ENCODE measurements around the gene NBPF3. TPM values are rescaled to one million over a fixed set of nuclear protein-coding genes. Genes with fewer than 3 reads are reported as not detected.

NBPF3 gene
- total RNA-seq, 1 donor: 24.6 TPM

DNA sequence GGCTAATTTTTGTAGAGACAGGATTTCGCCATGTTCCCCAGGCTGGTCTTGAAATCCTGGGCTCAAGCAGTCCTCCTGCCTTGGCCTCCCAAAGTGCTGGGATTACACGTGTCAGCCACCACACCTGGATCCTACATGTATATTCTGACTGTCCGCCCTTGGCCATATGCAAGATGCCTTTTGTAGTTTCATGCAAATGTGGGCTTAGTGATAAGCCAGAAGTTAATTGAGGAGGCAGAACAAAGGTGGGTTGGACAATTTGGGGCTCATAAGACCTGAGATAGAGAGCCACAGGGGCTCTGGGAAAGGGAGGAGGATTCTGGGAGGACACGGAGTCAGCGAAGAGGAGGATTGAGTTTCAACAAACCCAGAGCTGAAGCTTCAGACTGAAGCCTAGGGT is 94.2 kb downstream of the NBPF3 start:
- H3K4me2 ChIP-seq (ENCODE audit: insufficient read depth, low read length): no peak overlapping the region
- no peaks in the 10 kb centered on the region for H3K9me3 ChIP-seq (ENCODE audit: low read depth, low read length)
- H3K4me3 ChIP-seq (ENCODE audit: insufficient read depth, low read length): no peak overlapping the region
- H4K20me1 ChIP-seq (ENCODE audit: insufficient read depth, low read length): peaks cover 7% of the 10 kb centered on the region
- H3K79me2 ChIP-seq (ENCODE audit: insufficient read depth, low read length): no peaks in the 10 kb centered on the region
- H3K4me1 ChIP-seq (ENCODE audit: insufficient read depth, low read length): peaks cover 3% of the 10 kb centered on the region
- no peaks in the 10 kb centered on the region for H3K36me3 ChIP-seq (ENCODE audit: insufficient read depth, low read length)
- TF ChIP-seq, protein P1, sequence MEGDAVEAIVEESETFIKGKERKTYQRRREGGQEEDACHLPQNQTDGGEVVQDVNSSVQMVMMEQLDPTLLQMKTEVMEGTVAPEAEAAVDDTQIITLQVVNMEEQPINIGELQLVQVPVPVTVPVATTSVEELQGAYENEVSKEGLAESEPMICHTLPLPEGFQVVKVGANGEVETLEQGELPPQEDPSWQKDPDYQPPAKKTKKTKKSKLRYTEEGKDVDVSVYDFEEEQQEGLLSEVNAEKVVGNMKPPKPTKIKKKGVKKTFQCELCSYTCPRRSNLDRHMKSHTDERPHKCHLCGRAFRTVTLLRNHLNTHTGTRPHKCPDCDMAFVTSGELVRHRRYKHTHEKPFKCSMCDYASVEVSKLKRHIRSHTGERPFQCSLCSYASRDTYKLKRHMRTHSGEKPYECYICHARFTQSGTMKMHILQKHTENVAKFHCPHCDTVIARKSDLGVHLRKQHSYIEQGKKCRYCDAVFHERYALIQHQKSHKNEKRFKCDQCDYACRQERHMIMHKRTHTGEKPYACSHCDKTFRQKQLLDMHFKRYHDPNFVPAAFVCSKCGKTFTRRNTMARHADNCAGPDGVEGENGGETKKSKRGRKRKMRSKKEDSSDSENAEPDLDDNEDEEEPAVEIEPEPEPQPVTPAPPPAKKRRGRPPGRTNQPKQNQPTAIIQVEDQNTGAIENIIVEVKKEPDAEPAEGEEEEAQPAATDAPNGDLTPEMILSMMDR (IDR thresholded peaks at IDR 0.05; ENCODE audit: extremely low read depth, low read depth, low read length): no peak
- H3K27ac ChIP-seq (ENCODE audit: low read depth, low read length): no peak overlapping the region
- no peak for DNase-seq (ENCODE audit: insufficient read length, low spot score, missing footprints)
- peaks cover 23% of the 10 kb centered on the region for H3K27me3 ChIP-seq (ENCODE audit: insufficient read depth, low read length)
- no peak overlapping the region for H2AFZ ChIP-seq (ENCODE audit: low read length)

Other genes starting within 250 kb of the NBPF3 start
- gene ECE1, start 149.7 kb upstream of the NBPF3 start, total RNA-seq: 32.6 and 34.8 TPM in 2 replicates
- 7.1 and 8.0 TPM in 2 replicates for gene ALPL, start 69.3 kb downstream of the NBPF3 start, total RNA-seq
- under 0.01 and 0.29 TPM in 2 replicates for gene RAP1GAP, start 229.2 kb downstream of the NBPF3 start, total RNA-seq

Data from osteoblast (primary cell).